Body of pancreas (tissue), 4 donors: ENCODE measurements around the gene MICU1.

Experiments
- POLR2A ChIP-seq, 3 donors: fragments of 450-650 bp; IDR thresholded peaks; one replicate each; pipeline ENCODE4 v1.6.1; 2016; ENCODE audit warnings: antibody characterized with exemption in 3 of 3, mild to moderate bottlenecking in 2 of 3
- TF ChIP-seq, protein P1 (sequence below), 7 experiments: fragments of 450-650 bp in 4 of 7; fragments of 200-600 bp in 3 of 7; sonication (generic) in 3 of 7; IDR thresholded peaks; one replicate each; pipeline ENCODE4 v1.5.1; 2016 to 2019; ENCODE audit warnings: antibody characterized with exemption in 7 of 7

GRCh38 chr10:72485701-72486100 lies 140.2 kb downstream of the MICU1 start:
- TF ChIP-seq, protein P1, sequence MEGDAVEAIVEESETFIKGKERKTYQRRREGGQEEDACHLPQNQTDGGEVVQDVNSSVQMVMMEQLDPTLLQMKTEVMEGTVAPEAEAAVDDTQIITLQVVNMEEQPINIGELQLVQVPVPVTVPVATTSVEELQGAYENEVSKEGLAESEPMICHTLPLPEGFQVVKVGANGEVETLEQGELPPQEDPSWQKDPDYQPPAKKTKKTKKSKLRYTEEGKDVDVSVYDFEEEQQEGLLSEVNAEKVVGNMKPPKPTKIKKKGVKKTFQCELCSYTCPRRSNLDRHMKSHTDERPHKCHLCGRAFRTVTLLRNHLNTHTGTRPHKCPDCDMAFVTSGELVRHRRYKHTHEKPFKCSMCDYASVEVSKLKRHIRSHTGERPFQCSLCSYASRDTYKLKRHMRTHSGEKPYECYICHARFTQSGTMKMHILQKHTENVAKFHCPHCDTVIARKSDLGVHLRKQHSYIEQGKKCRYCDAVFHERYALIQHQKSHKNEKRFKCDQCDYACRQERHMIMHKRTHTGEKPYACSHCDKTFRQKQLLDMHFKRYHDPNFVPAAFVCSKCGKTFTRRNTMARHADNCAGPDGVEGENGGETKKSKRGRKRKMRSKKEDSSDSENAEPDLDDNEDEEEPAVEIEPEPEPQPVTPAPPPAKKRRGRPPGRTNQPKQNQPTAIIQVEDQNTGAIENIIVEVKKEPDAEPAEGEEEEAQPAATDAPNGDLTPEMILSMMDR (IDR thresholded peaks at IDR 0.05), result no peak
- TF ChIP-seq POLR2A (IDR thresholded peaks at IDR 0.05), result no peak
